DOHH2 (cell line): ENCODE results near the gene RARS2.

Source experiments
- H3F3A ChIP-seq: fragments of 200-600 bp; sonication (generic), shearing (Covaris generic); 2 replicates; pipeline ENCODE4 v1.6.0; 2016; ENCODE audit warnings: antibody characterized with exemption, mild to moderate bottlenecking; ENCODE audit not compliant: control insufficient read depth, insufficient read depth
- H3K27ac ChIP-seq: fragments of 200-600 bp; sonication (generic); 2 replicates; pipeline ENCODE4 v1.5.1; 2014; ENCODE audit warnings: low read depth, mild to moderate bottlenecking, low read length, moderate library complexity
- H3K27me3 ChIP-seq: fragments of 200-600 bp; sonication (generic); 2 replicates; pipeline ENCODE4 v1.6.1; 2014; ENCODE audit warnings: mild to moderate bottlenecking, low read length, mixed read lengths; ENCODE audit not compliant: control insufficient read depth
- H3K36me3 ChIP-seq: fragments of 200-600 bp; sonication (generic); 2 replicates; pipeline ENCODE4 v1.6.1; 2014; ENCODE audit warnings: mild to moderate bottlenecking, low read length, moderate library complexity, mixed read lengths; ENCODE audit not compliant: control insufficient read depth
- H3K4me1 ChIP-seq: fragments of 200-600 bp; sonication (generic); 2 replicates; pipeline ENCODE4 v1.6.1; 2014; ENCODE audit warnings: mild to moderate bottlenecking, low read length, mixed read lengths; ENCODE audit not compliant: control insufficient read depth
- H3K4me2 ChIP-seq: fragments of 200-600 bp; sonication (generic); 2 replicates; pipeline ENCODE4 v1.6.0; 2014; ENCODE audit warnings: mild to moderate bottlenecking, low read length, moderate library complexity
- H3K4me3 ChIP-seq: fragments of 200-600 bp; sonication (generic); 2 replicates; pipeline ENCODE4 v1.5.1; 2014; ENCODE audit warnings: mild to moderate bottlenecking, low read length, mixed read lengths
- H3K79me2 ChIP-seq: fragments of 200-600 bp; sonication (generic); 2 replicates; pipeline ENCODE4 v1.6.1; 2014; ENCODE audit warnings: mild to moderate bottlenecking, low read length, mixed read lengths; ENCODE audit not compliant: control insufficient read depth
- H3K9me2 ChIP-seq: fragments of 200-600 bp; sonication (generic); replicated peaks from 2 replicates; pipeline ENCODE4 v1.6.1; 2014; ENCODE audit warnings: mild to moderate bottlenecking, low read length, mixed read lengths; ENCODE audit not compliant: control insufficient read depth
- H3K9me3 ChIP-seq: fragments of 200-600 bp; sonication (generic); 2 replicates; pipeline ENCODE4 v1.6.1; 2014; ENCODE audit warnings: antibody characterized with exemption, low read length, mixed read lengths; ENCODE audit not compliant: control insufficient read depth, insufficient read depth
- H4K20me1 ChIP-seq: fragments of 200-600 bp; sonication (generic); 2 replicates; pipeline ENCODE4 v1.6.0; 2014; ENCODE audit warnings: low read depth, mild to moderate bottlenecking, antibody characterized with exemption, low read length, moderate library complexity; ENCODE audit not compliant: control insufficient read depth, insufficient read depth
- EZH2phosphoT487 ChIP-seq: fragments of 200-600 bp; sonication (generic); IDR thresholded peaks from 2 replicates; pipeline ENCODE4 v1.6.1; 2017; ENCODE audit warnings: borderline replicate concordance, mild to moderate bottlenecking, antibody characterized with exemption, low read length, moderate library complexity, mixed read lengths
- TF ChIP-seq, protein P1 (sequence below): fragments of 200-600 bp; sonication (generic); IDR thresholded peaks from one replicate; pipeline ENCODE4 v1.5.1; 2014; ENCODE audit warnings: antibody characterized with exemption, mild to moderate bottlenecking, low read depth, low read length; ENCODE audit not compliant: poor library complexity, severe bottlenecking

Gene RARS2

DNA sequence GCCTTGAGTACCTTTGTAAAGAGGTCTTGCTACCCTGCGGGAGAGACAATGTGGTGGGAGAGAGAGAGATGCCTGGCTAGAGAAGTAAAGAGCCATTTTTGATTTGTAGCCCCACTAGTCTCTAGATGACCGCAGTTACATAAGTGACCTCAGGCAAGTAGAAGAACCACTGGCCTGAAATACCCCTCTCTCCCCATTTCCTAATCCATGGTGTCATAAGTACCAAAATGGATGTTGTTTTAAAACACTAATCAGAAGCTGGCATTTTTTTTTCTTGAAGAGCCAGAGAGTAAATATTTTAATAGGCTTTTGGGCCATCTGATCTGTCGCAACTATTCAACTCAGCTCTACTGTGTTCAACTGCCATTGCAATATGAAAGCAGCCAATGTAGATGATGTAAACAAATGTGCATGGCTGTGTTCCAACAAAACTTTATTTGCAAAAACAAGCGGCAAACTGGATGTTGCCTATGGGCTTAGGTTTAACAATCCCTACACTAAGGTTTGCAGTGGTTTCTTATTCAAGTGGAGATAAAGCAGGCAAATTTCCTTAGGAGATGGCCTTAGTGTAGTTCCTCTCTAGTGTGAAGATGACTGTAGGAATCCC lies 36.5 kb downstream of the RARS2 start:
- H3K4me2 ChIP-seq, result no peak overlapping the region
- no peaks in the 10 kb centered on the region for H3K4me1 ChIP-seq
- no peak overlapping the region for H3K27ac ChIP-seq
- no peak overlapping the region for H3K4me3 ChIP-seq
- 0 out of 2 replicates have a peak, but pooled peaks cover 4% of the 10 kb centered on the region for H4K20me1 ChIP-seq
- peaks cover 67% of the 10 kb centered on the region for H3K36me3 ChIP-seq
- no peaks in the 10 kb centered on the region for H3K9me2 ChIP-seq
- TF ChIP-seq, protein P1, sequence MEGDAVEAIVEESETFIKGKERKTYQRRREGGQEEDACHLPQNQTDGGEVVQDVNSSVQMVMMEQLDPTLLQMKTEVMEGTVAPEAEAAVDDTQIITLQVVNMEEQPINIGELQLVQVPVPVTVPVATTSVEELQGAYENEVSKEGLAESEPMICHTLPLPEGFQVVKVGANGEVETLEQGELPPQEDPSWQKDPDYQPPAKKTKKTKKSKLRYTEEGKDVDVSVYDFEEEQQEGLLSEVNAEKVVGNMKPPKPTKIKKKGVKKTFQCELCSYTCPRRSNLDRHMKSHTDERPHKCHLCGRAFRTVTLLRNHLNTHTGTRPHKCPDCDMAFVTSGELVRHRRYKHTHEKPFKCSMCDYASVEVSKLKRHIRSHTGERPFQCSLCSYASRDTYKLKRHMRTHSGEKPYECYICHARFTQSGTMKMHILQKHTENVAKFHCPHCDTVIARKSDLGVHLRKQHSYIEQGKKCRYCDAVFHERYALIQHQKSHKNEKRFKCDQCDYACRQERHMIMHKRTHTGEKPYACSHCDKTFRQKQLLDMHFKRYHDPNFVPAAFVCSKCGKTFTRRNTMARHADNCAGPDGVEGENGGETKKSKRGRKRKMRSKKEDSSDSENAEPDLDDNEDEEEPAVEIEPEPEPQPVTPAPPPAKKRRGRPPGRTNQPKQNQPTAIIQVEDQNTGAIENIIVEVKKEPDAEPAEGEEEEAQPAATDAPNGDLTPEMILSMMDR, result no peak
- no peak for TF ChIP-seq EZH2phosphoT487
- H3F3A ChIP-seq, result no peaks in the 10 kb centered on the region
- no peaks in the 10 kb centered on the region for H3K9me3 ChIP-seq
- no peaks in the 10 kb centered on the region for H3K79me2 ChIP-seq
- H3K27me3 ChIP-seq, result no peaks in the 10 kb centered on the region

DNA sequence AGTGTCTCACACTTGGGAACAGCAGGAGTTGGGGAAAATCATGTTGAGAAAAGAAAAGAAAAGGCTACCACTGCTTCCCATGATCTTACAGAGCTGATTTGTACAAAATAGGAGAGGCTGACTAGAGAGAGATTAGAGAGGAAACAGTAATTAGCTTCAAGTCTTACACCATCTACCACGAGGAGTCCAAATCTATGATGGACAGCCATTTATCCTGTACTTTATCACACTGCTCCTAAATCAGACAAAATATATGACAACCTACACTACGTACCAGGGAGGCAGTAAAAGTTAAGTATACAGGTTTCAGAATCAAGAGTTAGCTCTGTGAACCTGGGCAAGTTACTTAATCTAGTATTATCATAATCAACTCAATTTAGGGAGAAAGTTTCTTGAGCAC lies 38.0 kb downstream of the RARS2 start:
- H4K20me1 ChIP-seq, result 0 out of 2 replicates have a peak, but pooled peaks cover 4% of the 10 kb centered on the region
- peaks cover 66% of the 10 kb centered on the region for H3K36me3 ChIP-seq
- no peaks in the 10 kb centered on the region for H3K4me1 ChIP-seq
- H3F3A ChIP-seq, result no peaks in the 10 kb centered on the region
- no peak overlapping the region for H3K27ac ChIP-seq
- H3K4me2 ChIP-seq, result no peak overlapping the region
- H3K27me3 ChIP-seq, result no peaks in the 10 kb centered on the region
- no peaks in the 10 kb centered on the region for H3K9me3 ChIP-seq
- TF ChIP-seq, protein P1, result no peak
- no peak for TF ChIP-seq EZH2phosphoT487
- no peaks in the 10 kb centered on the region for H3K79me2 ChIP-seq
- H3K4me3 ChIP-seq, result no peak overlapping the region
- no peaks in the 10 kb centered on the region for H3K9me2 ChIP-seq

GRCh38 chr6:87544474-87544735 lies 45.4 kb downstream of the RARS2 start:
- peaks cover 75% of the 10 kb centered on the region for H3K36me3 ChIP-seq

More at GRCh38 chr6:87544474-87544735, 45.4 kb downstream of the RARS2 start:
- TF ChIP-seq, protein P1, result no peak
- no peak for TF ChIP-seq EZH2phosphoT487
- Histone ChIP-seq H3K9me2 (no peaks in the 10 kb centered on the region), H3K79me2 (no peaks in the 10 kb centered on the region), H3K27ac (no peak overlapping the region), H3K4me2 (no peak overlapping the region), H3K4me3 (no peak overlapping the region), H3F3A (no peaks in the 10 kb centered on the region), H3K9me3 (peaks cover 8% of the 10 kb centered on the region; the same call in 1 of the 2 replicates), H4K20me1 (no peaks in the 10 kb centered on the region), H3K27me3 (no peaks in the 10 kb centered on the region), H3K4me1 (no peaks in the 10 kb centered on the region)
